ENCODE results near the gene PTPN3.

PTPN3 gene

DNA sequence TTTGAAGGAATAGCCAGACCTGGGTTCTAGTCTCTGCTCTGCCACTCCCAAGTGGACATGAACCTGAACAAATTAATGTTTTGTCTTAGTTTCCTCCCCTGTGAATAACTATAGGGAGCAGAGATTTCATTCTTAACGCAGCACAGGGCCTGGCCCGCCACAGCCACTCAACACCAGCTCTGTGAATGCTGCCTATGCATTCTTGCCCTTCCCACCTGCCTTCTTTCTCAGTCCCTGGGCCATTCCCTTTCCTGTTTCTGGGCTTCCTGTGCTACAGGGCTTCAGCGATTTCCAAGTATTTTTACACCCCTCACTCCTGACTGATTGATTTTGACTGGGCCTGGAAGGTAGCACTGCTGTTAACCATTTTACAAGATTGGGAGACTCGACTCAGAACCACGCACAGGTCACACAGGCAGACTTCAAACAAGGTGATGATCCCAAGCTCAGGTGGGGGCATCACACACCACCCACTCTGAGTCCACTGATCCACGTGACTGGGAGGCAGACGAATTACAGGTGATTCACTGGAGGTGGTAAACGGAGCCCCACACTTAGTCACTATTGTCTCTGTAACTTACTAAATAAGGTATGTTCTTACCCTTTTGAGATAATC is 21.4 kb downstream of the PTPN3 start:
- Histone ChIP-seq H3F3A (ENCODE audit: insufficient read depth) (no peaks in the 10 kb centered on the region), H3K36me3 (ENCODE audit: low read length) (no peaks in the 10 kb centered on the region), H3K27ac (ENCODE audit: low read depth, low read length) (no peak overlapping the region), H3K79me2 (ENCODE audit: insufficient read depth, low read length) (no peaks in the 10 kb centered on the region), H3K9me2 (replicated peaks; ENCODE audit: insufficient read depth, low read length) (no peaks in the 10 kb centered on the region), H3K27me3 (ENCODE audit: low read length) (no peaks in the 10 kb centered on the region), H2AFZ (ENCODE audit: low read depth, low read length, severe bottlenecking) (no peak overlapping the region), H3K9me3 (ENCODE audit: insufficient read depth, low read length) (no peaks in the 10 kb centered on the region), H3K4me2 (ENCODE audit: low read depth, low read length, poor library complexity, severe bottlenecking) (no peak overlapping the region), H4K20me1 (ENCODE audit: low read depth, low read length) (no peaks in the 10 kb centered on the region), H3K9ac (ENCODE audit: low read length) (no peak overlapping the region), H3K4me3 (ENCODE audit: insufficient read depth, low read length, poor library complexity, severe bottlenecking) (no peak overlapping the region)
- TF ChIP-seq CTCF (IDR thresholded peaks at IDR 0.05; ENCODE audit: insufficient read depth, low read length, poor library complexity, severe bottlenecking): no peak
- TF ChIP-seq EZH2phosphoT487 (conservative IDR thresholded peaks at IDR 0.05; ENCODE audit: low read length): no peak

GRCh38 chr9:109475526-109475925 is 22.6 kb downstream of the PTPN3 start:
- no peaks in the 10 kb centered on the region for H3K27me3 ChIP-seq (ENCODE audit: low read length)
- no peak overlapping the region for H3K9ac ChIP-seq (ENCODE audit: low read length)
- H3K9me3 ChIP-seq (ENCODE audit: insufficient read depth, low read length): no peaks in the 10 kb centered on the region
- H3K79me2 ChIP-seq (ENCODE audit: insufficient read depth, low read length): no peaks in the 10 kb centered on the region
- no peaks in the 10 kb centered on the region for H3F3A ChIP-seq (ENCODE audit: insufficient read depth)
- no peaks in the 10 kb centered on the region for H4K20me1 ChIP-seq (ENCODE audit: low read depth, low read length)
- no peak overlapping the region for H3K4me2 ChIP-seq (ENCODE audit: low read depth, low read length, poor library complexity, severe bottlenecking)
- H3K4me3 ChIP-seq (ENCODE audit: insufficient read depth, low read length, poor library complexity, severe bottlenecking): no peak overlapping the region
- no peak for TF ChIP-seq EZH2phosphoT487 (conservative IDR thresholded peaks at IDR 0.05; ENCODE audit: low read length)
- no peak for TF ChIP-seq CTCF (IDR thresholded peaks at IDR 0.05; ENCODE audit: insufficient read depth, low read length, poor library complexity, severe bottlenecking)
- H3K27ac ChIP-seq (ENCODE audit: low read depth, low read length): no peak overlapping the region
- no peak overlapping the region for H2AFZ ChIP-seq (ENCODE audit: low read depth, low read length, severe bottlenecking)
- no peaks in the 10 kb centered on the region for H3K36me3 ChIP-seq (ENCODE audit: low read length)
- H3K9me2 ChIP-seq (replicated peaks; ENCODE audit: insufficient read depth, low read length): no peaks in the 10 kb centered on the region

DNA sequence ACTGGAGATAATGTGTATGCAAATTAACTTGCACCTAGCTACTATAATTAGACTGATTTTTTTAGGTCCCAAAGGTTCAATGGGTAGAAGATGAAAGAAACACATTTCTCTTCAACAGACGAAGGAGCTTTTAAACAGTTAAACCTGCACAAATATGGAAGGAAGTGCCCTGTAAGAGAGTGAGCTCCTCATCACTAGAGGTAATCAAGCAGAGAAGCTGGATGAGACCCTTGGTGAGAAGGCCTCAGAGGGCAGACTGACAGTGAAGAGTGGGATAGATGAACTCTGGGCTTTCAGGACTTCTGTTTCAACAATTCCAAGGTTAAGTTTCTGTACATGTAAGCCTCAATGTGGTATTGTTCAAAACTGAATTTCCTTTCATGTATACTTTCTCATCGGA is 23.2 kb downstream of the PTPN3 start:
- Histone ChIP-seq H3K4me3 (ENCODE audit: insufficient read depth, low read length, poor library complexity, severe bottlenecking) (no peak overlapping the region), H3K9me3 (ENCODE audit: insufficient read depth, low read length) (no peaks in the 10 kb centered on the region), H3K36me3 (ENCODE audit: low read length) (no peaks in the 10 kb centered on the region), H3K27ac (ENCODE audit: low read depth, low read length) (no peak overlapping the region), H4K20me1 (ENCODE audit: low read depth, low read length) (no peaks in the 10 kb centered on the region), H3F3A (ENCODE audit: insufficient read depth) (no peaks in the 10 kb centered on the region), H3K9me2 (replicated peaks; ENCODE audit: insufficient read depth, low read length) (no peaks in the 10 kb centered on the region), H3K9ac (ENCODE audit: low read length) (no peak overlapping the region), H3K79me2 (ENCODE audit: insufficient read depth, low read length) (no peaks in the 10 kb centered on the region), H3K27me3 (ENCODE audit: low read length) (no peaks in the 10 kb centered on the region), H2AFZ (ENCODE audit: low read depth, low read length, severe bottlenecking) (no peak overlapping the region), H3K4me2 (ENCODE audit: low read depth, low read length, poor library complexity, severe bottlenecking) (no peak overlapping the region)
- TF ChIP-seq CTCF (IDR thresholded peaks at IDR 0.05; ENCODE audit: insufficient read depth, low read length, poor library complexity, severe bottlenecking): no peak
- no peak for TF ChIP-seq EZH2phosphoT487 (conservative IDR thresholded peaks at IDR 0.05; ENCODE audit: low read length)

Measured in SU-DHL-6 (cell line).